CD4-positive, alpha-beta memory T cell (primary cell): ENCODE measurements around the gene GLRA2. TPM values are rescaled to one million over a fixed set of nuclear protein-coding genes. Genes with fewer than 3 reads are reported as not detected.

Experiments used
- CTCF ChIA-PET: fragments of 350-600 bp; sonication (Branson Sonifier 250); formaldehyde crosslinking; loops from one replicate; lab custom pipeline; 2021; ENCODE audit warnings: inconsistent platforms; ENCODE audit not compliant: partially characterized antibody; lab: Charles Lee
- POLR2A ChIA-PET: fragments of 350-600 bp; sonication (Branson Sonifier 250); formaldehyde crosslinking; loops from one replicate; lab custom pipeline; 2021; ENCODE audit not compliant: partially characterized antibody; lab: Charles Lee
- DNase-seq, 5 donors: peaks; one replicate each; pipeline versions ENCODE4 v3.0.0 to v3.0.0-alpha.2; 2020 to 2022; ENCODE audit warnings: mixed read lengths in 1 of 5
- H3K27ac ChIP-seq: one replicate; pipeline ENCODE4 v1.7.0; 2013; ENCODE audit warnings: low read depth, low read length
- H3K27me3 ChIP-seq: 2 replicates; pipeline ENCODE4 v1.7.0; 2013; ENCODE audit warnings: mild to moderate bottlenecking, low read length, moderate library complexity; ENCODE audit not compliant: insufficient read depth
- H3K36me3 ChIP-seq: 2 replicates; pipeline ENCODE4 v1.7.0; 2013; ENCODE audit warnings: mild to moderate bottlenecking, low read length, moderate library complexity; ENCODE audit not compliant: insufficient read depth
- H3K4me1 ChIP-seq: 2 replicates; pipeline ENCODE4 v1.7.0; 2013; ENCODE audit warnings: mild to moderate bottlenecking, low read length, moderate library complexity; ENCODE audit not compliant: insufficient read depth
- H3K4me3 ChIP-seq, 2 donors: one replicate each; pipeline ENCODE4 v1.7.0; 2013; ENCODE audit warnings: low read length in 2 of 2, mild to moderate bottlenecking in 1 of 2
- H3K9me3 ChIP-seq, 2 donors: one replicate each; pipeline ENCODE4 v1.7.0; 2013; ENCODE audit warnings: low read length in 2 of 2, control low read depth in 1 of 2; ENCODE audit not compliant: control insufficient read depth in 1 of 2
- H3K27ac Mint-ChIP-seq, 7 donors: one replicate each; pipeline ENCODE4 v1.8.0; 2020 to 2021; ENCODE audit warnings: mixed read lengths in 7 of 7, mild to moderate bottlenecking in 6 of 7, inconsistent platforms in 3 of 7, moderate library complexity in 3 of 7
- H3K27me3 Mint-ChIP-seq, 2 donors: one replicate each; pipeline ENCODE4 v1.8.0; 2020 to 2021; ENCODE audit warnings: mixed read lengths in 2 of 2
- H3K36me3 Mint-ChIP-seq, 2 donors: one replicate each; pipeline ENCODE4 v1.8.0; 2020 to 2021; ENCODE audit warnings: mixed read lengths in 2 of 2, inconsistent platforms in 1 of 2, mild to moderate bottlenecking in 1 of 2
- H3K4me1 Mint-ChIP-seq, 4 donors: one replicate each; pipeline ENCODE4 v1.8.0; 2020 to 2021; ENCODE audit warnings: mixed read lengths in 4 of 4, mild to moderate bottlenecking in 1 of 4
- H3K4me3 Mint-ChIP-seq, 8 donors: one replicate each; pipeline ENCODE4 v1.8.0; 2020 to 2021; ENCODE audit warnings: mixed read lengths in 8 of 8, mild to moderate bottlenecking in 7 of 8, moderate library complexity in 6 of 8, inconsistent platforms in 3 of 8
- H3K9me3 Mint-ChIP-seq, 8 donors: one replicate each; pipeline ENCODE4 v1.8.0; 2020 to 2021; ENCODE audit warnings: mixed read lengths in 8 of 8, mild to moderate bottlenecking in 5 of 8, inconsistent platforms in 3 of 8, moderate library complexity in 1 of 8
- intact Hi-C: fragments of 100-400 bp; cut with micrococcal nuclease; formaldehyde crosslinking; loops from one replicate; pipeline ENCODE4 v1.15.1; 2023
- polyA plus RNA-seq, 2 donors: library from polyadenylated mRNA; unstranded; fragments of 300-500 nt; fragmentation: Illumina TruSeq; gene quantifications; one replicate each; pipeline ENCODE4 v1.2.3, GENCODE V29; 2021
- total RNA-seq, 2 experiments: library from RNA; stranded (reverse); gene quantifications; one replicate each; pipeline ENCODE4 v1.2.3, GENCODE V29; 2021

Gene GLRA2
- total and polyA plus RNA-seq, 4 experiments from 2014 or later = not detected

DNA sequence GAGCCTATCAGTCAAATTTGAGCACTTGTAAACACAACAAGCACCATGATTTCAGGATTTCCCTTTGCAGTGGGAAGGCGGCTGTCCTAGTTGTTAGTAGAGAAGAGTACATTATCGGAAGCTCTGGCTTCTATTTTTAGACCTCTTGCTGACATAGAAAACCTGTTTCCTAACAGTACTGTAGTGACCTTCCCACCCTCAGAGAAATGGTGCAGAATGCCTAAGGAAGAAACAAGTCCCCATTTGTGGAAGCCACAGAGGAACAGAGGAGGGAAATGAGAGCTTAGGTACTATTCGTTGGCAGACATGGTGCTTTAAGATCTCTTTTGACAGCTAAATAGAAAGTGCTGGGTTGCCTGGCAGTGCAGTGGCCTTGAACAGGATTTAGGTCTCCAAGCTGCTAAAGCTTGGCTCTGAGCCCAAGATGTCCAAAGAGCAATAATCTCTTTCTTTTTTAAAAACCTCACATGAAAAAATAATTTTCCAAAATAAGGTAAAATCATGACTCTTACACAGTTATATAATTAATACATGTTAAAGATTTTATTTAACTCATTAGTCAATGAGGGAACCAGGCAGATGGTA is 24.9 kb downstream of the GLRA2 start:
- H3K27ac ChIP-seq = no peak overlapping the region
- no peaks in the 10 kb centered on the region for H3K4me1 Mint-ChIP-seq
- DNase-seq = no peak
- ChIA-PET CTCF (no interaction called here), POLR2A (no interaction called here)
- no peak overlapping the region for H3K4me3 ChIP-seq
- peaks cover 0 to 3% (median 0%) of the 10 kb centered on the region in 8 donors for H3K9me3 Mint-ChIP-seq
- no peaks in the 10 kb centered on the region for H3K27me3 ChIP-seq
- intact Hi-C loops = no loop called here
- H3K9me3 ChIP-seq = no peaks in the 10 kb centered on the region
- H3K36me3 ChIP-seq = no peaks in the 10 kb centered on the region
- H3K4me3 Mint-ChIP-seq = no peak overlapping the region
- no peaks in the 10 kb centered on the region for H3K36me3 Mint-ChIP-seq
- peaks cover 4% of the 10 kb centered on the region in 2 donors for H3K27me3 Mint-ChIP-seq
- H3K27ac Mint-ChIP-seq = no peak overlapping the region
- H3K4me1 ChIP-seq = no peaks in the 10 kb centered on the region

DNA sequence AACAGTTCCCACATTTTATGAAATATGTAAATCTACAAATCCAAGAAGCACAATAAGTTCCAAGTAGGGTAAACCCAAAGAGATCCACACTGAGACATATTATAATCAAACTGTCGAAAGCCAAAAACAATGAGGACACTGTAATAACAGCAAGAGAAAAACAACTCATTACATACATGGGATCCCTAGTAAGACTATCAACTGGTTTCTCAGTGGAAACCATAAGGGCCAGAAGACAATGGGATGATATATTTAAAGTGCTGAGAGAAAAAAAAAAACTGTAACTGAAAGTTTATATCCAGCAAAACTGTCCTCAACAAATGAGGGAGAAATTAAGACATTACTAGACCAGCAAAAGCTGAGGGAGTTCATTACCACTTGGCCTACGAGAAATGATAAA is 34.7 kb downstream of the GLRA2 start:
- Histone ChIP-seq H3K27ac (no peak overlapping the region), H3K27me3 (no peaks in the 10 kb centered on the region), H3K4me3 (no peak overlapping the region), H3K4me1 (no peaks in the 10 kb centered on the region), H3K36me3 (no peaks in the 10 kb centered on the region), H3K9me3 (no peaks in the 10 kb centered on the region)
- Mint-ChIP-seq H3K4me3 (no peak overlapping the region), H3K36me3 (no peaks in the 10 kb centered on the region), H3K27me3 (peaks cover 2 to 4% of the 10 kb centered on the region in 2 donors), H3K9me3 (peaks cover 0 to 31% (median 21%) of the 10 kb centered on the region in 8 donors), H3K4me1 (no peaks in the 10 kb centered on the region), H3K27ac (no peak overlapping the region)
- POLR2A ChIA-PET = no interaction called here
- intact Hi-C loops = no loop called here
- DNase-seq = no peak
- CTCF ChIA-PET = no interaction called here

DNA sequence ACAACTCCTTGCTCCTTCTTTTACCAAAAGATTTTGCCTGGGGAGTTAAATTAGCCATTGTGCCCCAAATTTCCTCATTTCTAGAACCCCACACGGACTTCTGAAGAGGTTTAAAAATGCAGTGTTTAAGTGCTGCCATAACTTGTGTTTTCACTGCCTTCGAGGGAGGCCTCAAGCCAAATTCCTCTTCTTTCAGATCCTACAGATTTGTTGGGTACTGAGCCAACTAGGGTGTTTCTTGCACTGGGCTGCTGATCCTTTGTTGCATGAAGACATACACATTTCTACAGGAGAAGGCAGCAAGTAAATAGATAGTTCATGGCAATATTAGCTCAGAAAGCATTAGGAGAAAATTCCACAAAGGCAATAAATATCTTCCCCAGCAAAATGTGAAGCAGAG is 43.8 kb downstream of the GLRA2 start:
- H3K9me3 Mint-ChIP-seq = no peaks in the 10 kb centered on the region
- Histone ChIP-seq H3K27me3 (no peaks in the 10 kb centered on the region), H3K4me1 (no peaks in the 10 kb centered on the region), H3K36me3 (no peaks in the 10 kb centered on the region), H3K9me3 (no peaks in the 10 kb centered on the region), H3K4me3 (no peak overlapping the region), H3K27ac (no peak overlapping the region)
- no peaks in the 10 kb centered on the region for H3K36me3 Mint-ChIP-seq
- no peak for DNase-seq
- H3K4me3 Mint-ChIP-seq = no peak overlapping the region
- intact Hi-C loops = no loop called here
- ChIA-PET POLR2A (no interaction called here), CTCF (no interaction called here)
- no peak overlapping the region for H3K27ac Mint-ChIP-seq
- H3K27me3 Mint-ChIP-seq = no peaks in the 10 kb centered on the region
- H3K4me1 Mint-ChIP-seq = no peaks in the 10 kb centered on the region

DNA sequence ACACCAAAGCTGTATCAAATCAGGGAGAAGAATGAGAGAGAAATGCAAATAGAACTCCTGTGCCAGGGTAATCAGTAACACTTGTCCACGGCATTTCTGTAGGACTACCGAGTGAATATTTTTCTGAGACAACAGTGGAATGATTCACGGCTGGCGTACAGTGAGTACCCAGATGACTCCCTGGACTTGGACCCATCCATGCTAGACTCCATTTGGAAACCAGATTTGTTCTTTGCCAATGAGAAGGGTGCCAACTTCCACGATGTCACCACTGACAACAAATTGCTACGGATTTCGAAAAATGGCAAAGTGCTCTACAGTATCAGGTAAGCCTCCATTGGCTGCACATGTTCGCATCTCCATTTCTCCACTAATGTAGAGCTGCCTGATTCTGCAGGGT is 51.7 kb downstream of the GLRA2 start:
- no peaks in the 10 kb centered on the region for H3K27me3 Mint-ChIP-seq
- Histone ChIP-seq H3K4me1 (no peaks in the 10 kb centered on the region), H3K27ac (no peak overlapping the region), H3K36me3 (no peaks in the 10 kb centered on the region), H3K4me3 (no peak overlapping the region), H3K27me3 (no peaks in the 10 kb centered on the region), H3K9me3 (no peaks in the 10 kb centered on the region)
- H3K4me1 Mint-ChIP-seq = no peaks in the 10 kb centered on the region
- H3K9me3 Mint-ChIP-seq = peaks cover 0 to 3% (median 0%) of the 10 kb centered on the region in 8 donors
- intact Hi-C loops = no loop called here
- H3K4me3 Mint-ChIP-seq = no peak overlapping the region
- ChIA-PET POLR2A (no interaction called here), CTCF (no interaction called here)
- no peaks in the 10 kb centered on the region for H3K36me3 Mint-ChIP-seq
- no peak overlapping the region for H3K27ac Mint-ChIP-seq
- no peak for DNase-seq

DNA sequence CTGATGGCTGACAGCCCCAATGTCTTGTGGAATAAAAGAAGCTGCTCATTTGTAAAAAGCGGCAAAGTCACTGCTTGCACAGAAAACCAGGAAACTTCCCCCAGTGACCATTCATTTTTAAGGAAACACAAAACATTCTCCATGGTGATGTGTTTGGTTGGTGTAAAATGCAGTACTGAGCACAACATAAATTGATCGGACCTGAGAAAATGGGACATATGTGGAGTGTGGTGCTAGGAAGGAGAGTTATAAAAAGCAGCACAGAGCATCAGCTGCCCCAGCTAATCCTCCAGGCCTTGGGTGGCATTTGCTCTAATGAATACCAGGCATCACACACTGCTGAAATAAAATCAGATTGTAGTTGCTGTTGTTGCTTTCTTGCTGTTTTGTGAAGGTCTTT is 55.2 kb downstream of the GLRA2 start:
- no peak for DNase-seq
- Histone ChIP-seq H3K9me3 (no peaks in the 10 kb centered on the region), H3K27ac (no peak overlapping the region), H3K4me1 (no peaks in the 10 kb centered on the region), H3K4me3 (no peak overlapping the region), H3K27me3 (no peaks in the 10 kb centered on the region), H3K36me3 (no peaks in the 10 kb centered on the region)
- H3K36me3 Mint-ChIP-seq = no peaks in the 10 kb centered on the region
- ChIA-PET POLR2A (no interaction called here), CTCF (no interaction called here)
- H3K4me3 Mint-ChIP-seq = no peak overlapping the region
- no peaks in the 10 kb centered on the region for H3K27me3 Mint-ChIP-seq
- peaks cover 0 to 10% (median 3%) of the 10 kb centered on the region in 8 donors for H3K9me3 Mint-ChIP-seq
- H3K4me1 Mint-ChIP-seq = no peaks in the 10 kb centered on the region
- intact Hi-C loops = no loop called here
- H3K27ac Mint-ChIP-seq = no peak overlapping the region

DNA sequence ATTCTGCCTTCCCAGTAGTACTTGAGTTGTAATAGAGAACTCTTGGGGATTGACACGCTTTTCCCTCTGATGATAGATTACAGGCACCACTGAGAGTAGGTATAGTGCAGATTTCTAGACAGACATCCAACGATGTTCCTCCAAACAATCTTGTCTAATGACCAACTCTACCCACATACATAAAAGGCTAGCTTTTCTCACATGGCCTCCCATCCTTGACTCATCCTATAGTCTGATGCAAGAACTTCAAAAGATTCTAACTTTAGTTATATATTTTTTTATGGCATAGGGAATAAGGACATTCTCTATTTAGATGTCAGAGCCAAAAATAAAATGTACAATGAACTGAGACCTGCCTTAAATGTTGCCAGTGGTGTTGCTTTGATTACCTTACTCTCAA is 60.9 kb downstream of the GLRA2 start:
- CTCF ChIA-PET = no interaction called here

DNA sequence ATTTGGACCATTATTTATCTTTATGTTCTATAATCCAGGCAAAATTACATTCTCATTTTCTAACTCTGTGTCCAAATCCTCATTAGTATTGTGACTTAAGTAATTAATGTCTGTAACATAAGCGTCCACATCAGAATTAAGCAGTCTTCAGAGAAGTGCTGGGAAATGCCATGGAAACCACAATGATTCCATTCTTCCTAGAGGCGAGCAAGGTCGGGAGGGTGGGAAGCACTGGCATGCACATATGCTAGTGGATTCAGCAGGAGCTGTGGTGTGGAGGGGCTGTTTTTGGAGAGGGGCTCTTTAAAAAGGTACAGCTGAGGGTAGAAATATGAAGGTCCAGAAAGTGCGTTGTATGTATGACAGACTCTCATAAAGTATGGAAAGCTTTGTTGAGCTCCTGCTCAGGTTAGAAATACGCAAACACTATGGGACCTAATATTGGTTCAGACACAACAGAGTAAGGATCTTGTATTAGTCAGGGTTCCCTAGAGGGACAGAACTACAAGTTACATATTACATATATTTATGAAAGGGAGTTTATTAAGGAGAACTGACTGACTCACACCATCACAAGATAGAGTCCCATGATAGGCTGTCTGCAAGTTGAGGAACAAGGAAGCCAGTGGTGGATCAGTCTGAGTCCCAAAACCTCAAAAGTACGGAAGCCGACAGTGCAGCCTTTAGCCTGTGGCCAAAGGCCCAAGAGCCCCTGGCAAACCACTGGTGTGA is 61.5 kb downstream of the GLRA2 start:
- Histone ChIP-seq H3K27ac (no peak overlapping the region), H3K4me3 (no peak overlapping the region), H3K36me3 (no peaks in the 10 kb centered on the region), H3K9me3 (no peaks in the 10 kb centered on the region), H3K27me3 (no peaks in the 10 kb centered on the region), H3K4me1 (no peaks in the 10 kb centered on the region)
- intact Hi-C loops = no loop called here
- no peaks in the 10 kb centered on the region for H3K36me3 Mint-ChIP-seq
- ChIA-PET CTCF (no interaction called here), POLR2A (no interaction called here)
- no peak overlapping the region for H3K4me3 Mint-ChIP-seq
- H3K9me3 Mint-ChIP-seq = peaks cover 0 to 10% (median 2%) of the 10 kb centered on the region in 8 donors
- H3K27me3 Mint-ChIP-seq = no peaks in the 10 kb centered on the region
- no peak for DNase-seq
- no peak overlapping the region for H3K27ac Mint-ChIP-seq
- H3K4me1 Mint-ChIP-seq = no peaks in the 10 kb centered on the region

More for the DNA sequence above, 60.9 kb downstream of the GLRA2 start:
- Mint-ChIP-seq H3K27me3 (no peaks in the 10 kb centered on the region), H3K4me1 (no peaks in the 10 kb centered on the region), H3K9me3 (peaks cover 0 to 10% (median 2%) of the 10 kb centered on the region in 8 donors), H3K27ac (no peak overlapping the region), H3K36me3 (no peaks in the 10 kb centered on the region), H3K4me3 (no peak overlapping the region)
- Histone ChIP-seq H3K27ac (no peak overlapping the region), H3K4me3 (no peak overlapping the region), H3K9me3 (no peaks in the 10 kb centered on the region), H3K36me3 (no peaks in the 10 kb centered on the region), H3K4me1 (no peaks in the 10 kb centered on the region), H3K27me3 (no peaks in the 10 kb centered on the region)
- no peak for DNase-seq
- intact Hi-C loops = no loop called here
- POLR2A ChIA-PET = no interaction called here
